ENCODE data around the gene FADS6.

DNA sequence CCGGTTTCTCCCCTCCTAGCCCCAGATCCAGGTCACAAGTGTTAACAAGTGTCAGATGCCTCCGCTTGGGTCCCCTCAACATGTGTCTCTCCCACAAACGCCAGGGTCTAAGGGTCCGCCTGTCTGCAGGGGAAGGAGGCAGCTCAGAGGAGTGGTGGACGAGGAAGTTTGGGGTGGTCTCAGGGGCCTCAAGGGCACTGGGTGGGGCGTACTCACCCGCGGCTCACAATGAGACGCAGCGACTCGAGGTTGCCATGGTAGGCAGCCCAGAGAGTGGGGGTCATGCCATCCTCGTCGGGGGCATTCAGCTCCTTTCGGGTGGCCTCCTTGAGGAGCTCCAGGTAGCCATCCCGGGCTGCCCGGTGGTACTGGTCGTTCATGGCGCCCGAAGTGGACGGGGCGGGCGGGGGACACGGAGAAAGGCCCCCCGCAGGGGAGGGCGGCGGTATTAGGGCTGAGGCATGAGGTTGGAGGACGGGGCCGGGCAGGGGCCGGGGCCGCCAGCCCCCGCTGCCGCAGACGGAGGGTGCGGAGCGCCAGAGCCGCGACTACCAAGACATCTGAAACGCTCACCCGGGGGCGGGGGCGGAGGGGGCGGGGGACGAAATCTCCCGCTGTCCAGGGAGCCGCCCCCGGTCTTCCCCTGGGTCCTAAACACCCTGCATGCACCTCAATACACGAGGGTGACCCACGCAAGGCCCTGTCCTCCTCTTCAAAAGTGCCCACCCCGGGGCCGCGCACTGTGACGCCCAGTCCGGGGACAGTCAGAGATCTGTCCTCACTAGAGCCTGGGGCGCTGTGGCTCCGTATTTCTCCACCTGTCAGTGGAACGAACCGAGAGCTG, 29.5 kb upstream of the FADS6 start, which contains the start of gene USH1G:
- TF ChIP-seq EZH2 (optimal IDR thresholded peaks at IDR 0.05; ENCODE audit: low read depth, low read length) (peak; percentile 62), EZH2phosphoT487 (IDR thresholded peaks at IDR 0.05; ENCODE audit: low read length) (no peak)
- TF ChIP-seq, protein P1, sequence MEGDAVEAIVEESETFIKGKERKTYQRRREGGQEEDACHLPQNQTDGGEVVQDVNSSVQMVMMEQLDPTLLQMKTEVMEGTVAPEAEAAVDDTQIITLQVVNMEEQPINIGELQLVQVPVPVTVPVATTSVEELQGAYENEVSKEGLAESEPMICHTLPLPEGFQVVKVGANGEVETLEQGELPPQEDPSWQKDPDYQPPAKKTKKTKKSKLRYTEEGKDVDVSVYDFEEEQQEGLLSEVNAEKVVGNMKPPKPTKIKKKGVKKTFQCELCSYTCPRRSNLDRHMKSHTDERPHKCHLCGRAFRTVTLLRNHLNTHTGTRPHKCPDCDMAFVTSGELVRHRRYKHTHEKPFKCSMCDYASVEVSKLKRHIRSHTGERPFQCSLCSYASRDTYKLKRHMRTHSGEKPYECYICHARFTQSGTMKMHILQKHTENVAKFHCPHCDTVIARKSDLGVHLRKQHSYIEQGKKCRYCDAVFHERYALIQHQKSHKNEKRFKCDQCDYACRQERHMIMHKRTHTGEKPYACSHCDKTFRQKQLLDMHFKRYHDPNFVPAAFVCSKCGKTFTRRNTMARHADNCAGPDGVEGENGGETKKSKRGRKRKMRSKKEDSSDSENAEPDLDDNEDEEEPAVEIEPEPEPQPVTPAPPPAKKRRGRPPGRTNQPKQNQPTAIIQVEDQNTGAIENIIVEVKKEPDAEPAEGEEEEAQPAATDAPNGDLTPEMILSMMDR (IDR thresholded peaks at IDR 0.05; ENCODE audit: low read length), result no peak
